ENCODE measurements around the gene LHPP.

- TF ChIP-seq POLR2AphosphoS5 (IDR thresholded peaks at IDR 0.05) (peak; percentile 27 to 46 (median 39)), CTCF (IDR thresholded peaks at IDR 0.05 in 8 of 11, conservative IDR thresholded peaks at IDR 0.05 in 3 of 11) (no peak)
Observed at GRCh38 chr10:124547647-124548168, 86.1 kb downstream of the LHPP start.

All from spleen (tissue), 7 donors.